H9 (cell line): ENCODE results near the gene RAB5A. TPM values are rescaled to one million over a fixed set of nuclear protein-coding genes. Genes with fewer than 3 reads are reported as not detected.

Experiments
- DNase-seq: peaks from one replicate; pipeline ENCODE4 v3.0.0-alpha.2; 2017
- H2AFZ ChIP-seq: one replicate; pipeline ENCODE4 v1.6.1; 2013; ENCODE audit warnings: mild to moderate bottlenecking, low read length, control low read depth, moderate library complexity
- H2AK5ac ChIP-seq: 2 replicates; pipeline ENCODE4 v1.6.1; 2013; ENCODE audit warnings: low read length, control low read depth, mixed read lengths; ENCODE audit not compliant: insufficient read length
- H2BK120ac ChIP-seq: one replicate; pipeline ENCODE4 v1.6.1; 2013; ENCODE audit warnings: low read depth, mild to moderate bottlenecking, low read length, control low read depth, inconsistent platforms; ENCODE audit not compliant: poor library complexity, severe bottlenecking
- H2BK12ac ChIP-seq: 2 replicates; pipeline ENCODE4 v1.6.1; 2013; ENCODE audit warnings: low read length, control low read depth, mixed read lengths, low read depth; ENCODE audit not compliant: insufficient read length
- H2BK15ac ChIP-seq: 2 replicates; pipeline ENCODE4 v1.6.1; 2013; ENCODE audit warnings: low read depth, low read length, control low read depth
- H2BK20ac ChIP-seq: one replicate; pipeline ENCODE4 v1.6.1; 2013; ENCODE audit warnings: low read depth, mild to moderate bottlenecking, low read length, control low read depth, inconsistent platforms; ENCODE audit not compliant: poor library complexity, severe bottlenecking
- H2BK5ac ChIP-seq: 2 replicates; pipeline ENCODE4 v1.6.1; 2013; ENCODE audit warnings: low read length, control low read depth, mixed read lengths; ENCODE audit not compliant: insufficient read length
- H3K14ac ChIP-seq: 2 replicates; pipeline ENCODE4 v1.6.1; 2013; ENCODE audit warnings: low read length, control low read depth; ENCODE audit not compliant: insufficient read depth
- H3K18ac ChIP-seq: 2 replicates; pipeline ENCODE4 v1.6.1; 2013; ENCODE audit warnings: low read depth, mild to moderate bottlenecking, mixed read lengths, low read length, control low read depth; ENCODE audit not compliant: insufficient read length
- H3K23ac ChIP-seq: 2 replicates; pipeline ENCODE4 v1.6.1; 2013; ENCODE audit warnings: low read length, control low read depth, mixed read lengths, low read depth; ENCODE audit not compliant: insufficient read length
- H3K23me2 ChIP-seq: 2 replicates; pipeline ENCODE4 v1.6.1; 2013; ENCODE audit warnings: low read depth, mild to moderate bottlenecking, mixed read lengths, low read length, control low read depth; ENCODE audit not compliant: insufficient read length, poor library complexity, severe bottlenecking
- H3K27ac ChIP-seq: 2 replicates; pipeline ENCODE4 v1.5.1; 2013; ENCODE audit warnings: low read length, control low read depth, mixed read lengths, low read depth; ENCODE audit not compliant: insufficient read length
- H3K27me3 ChIP-seq: 2 replicates; pipeline ENCODE4 v1.6.1; 2013; ENCODE audit warnings: low read length, control low read depth, inconsistent platforms; ENCODE audit not compliant: insufficient read depth
- H3K4ac ChIP-seq: 2 replicates; pipeline ENCODE4 v1.6.1; 2013; ENCODE audit warnings: low read depth, mild to moderate bottlenecking, control low read depth, inconsistent platforms, low read length, moderate library complexity
- H3K4me1 ChIP-seq: 2 replicates; pipeline ENCODE4 v1.6.1; 2013; ENCODE audit warnings: low read length, control low read depth, inconsistent platforms; ENCODE audit not compliant: insufficient read depth
- H3K4me2 ChIP-seq: 2 replicates; pipeline ENCODE4 v1.6.1; 2013; ENCODE audit warnings: low read length, control low read depth, mixed read lengths; ENCODE audit not compliant: insufficient read length, insufficient read depth
- H3K56ac ChIP-seq: 2 replicates; pipeline ENCODE4 v1.6.1; 2013; ENCODE audit warnings: low read depth, mild to moderate bottlenecking, mixed read lengths, low read length, control low read depth; ENCODE audit not compliant: insufficient read length
- H3K79me1 ChIP-seq: 2 replicates; pipeline ENCODE4 v1.6.1; 2013; ENCODE audit warnings: low read depth, mild to moderate bottlenecking, moderate library complexity, low read length, control low read depth, inconsistent platforms; ENCODE audit not compliant: insufficient read depth, poor library complexity, severe bottlenecking
- H3K79me2 ChIP-seq: 2 replicates; pipeline ENCODE4 v1.6.1; 2013; ENCODE audit warnings: low read length, control low read depth, inconsistent platforms; ENCODE audit not compliant: insufficient read depth
- H3K9ac ChIP-seq: 2 replicates; pipeline ENCODE4 v1.6.1; 2013; ENCODE audit warnings: low read length, control low read depth, mixed read lengths; ENCODE audit not compliant: insufficient read length; ENCODE audit errors: extremely low read depth
- H3K9me3 ChIP-seq: one replicate; pipeline ENCODE4 v1.6.1; 2013; ENCODE audit warnings: low read depth, low read length, inconsistent platforms; ENCODE audit not compliant: control insufficient read depth
- H3T11ph ChIP-seq: one replicate; pipeline ENCODE4 v1.6.1; 2013; ENCODE audit warnings: mild to moderate bottlenecking, low read length, control low read depth, inconsistent platforms
- H4K20me1 ChIP-seq: one replicate; pipeline ENCODE4 v1.6.1; 2013; ENCODE audit not compliant: control insufficient read depth, insufficient read length, insufficient read depth
- H4K5ac ChIP-seq: 2 replicates; pipeline ENCODE4 v1.6.1; 2013; ENCODE audit warnings: low read depth, mild to moderate bottlenecking, mixed read lengths, low read length, control low read depth; ENCODE audit not compliant: insufficient read length
- H4K8ac ChIP-seq: replicated peaks from 2 replicates; pipeline ENCODE4 v1.6.1; 2013; ENCODE audit warnings: low read length, control low read depth, mixed read lengths, low read depth; ENCODE audit not compliant: insufficient read length
- H4K91ac ChIP-seq: 2 replicates; pipeline ENCODE4 v1.6.1; 2013; ENCODE audit warnings: low read depth, mild to moderate bottlenecking, moderate library complexity, mixed read lengths, low read length, control low read depth; ENCODE audit not compliant: insufficient read length
- H3K27ac Mint-ChIP-seq, 3 experiments: 2 replicates in 2 of 3; 3 replicates in 1 of 3; pipeline ENCODE4 v1.8.0; 2020 to 2021; ENCODE audit warnings: mixed read lengths in 3 of 3, mild to moderate bottlenecking in 1 of 3, moderate library complexity in 1 of 3
- H3K27me3 Mint-ChIP-seq: 2 replicates; pipeline ENCODE4 v1.8.0; 2021; ENCODE audit warnings: low read depth, mild to moderate bottlenecking, moderate library complexity, mixed read lengths
- H3K36me3 Mint-ChIP-seq, 3 experiments: 2 replicates in 2 of 3; 3 replicates in 1 of 3; pipeline ENCODE4 v1.8.0; 2020 to 2021; ENCODE audit warnings: low read depth in 3 of 3, mixed read lengths in 3 of 3; ENCODE audit not compliant: insufficient read depth in 1 of 3
- H3K4me1 Mint-ChIP-seq, 2 experiments: 2 replicates each; pipeline ENCODE4 v1.8.0; 2020; ENCODE audit warnings: mixed read lengths in 2 of 2
- H3K4me3 Mint-ChIP-seq, 2 experiments: 2 replicates in 1 of 2; 3 replicates in 1 of 2; pipeline ENCODE4 v1.8.0; 2020 to 2021; ENCODE audit warnings: mild to moderate bottlenecking in 2 of 2, mixed read lengths in 2 of 2, moderate library complexity in 1 of 2
- H3K9me3 Mint-ChIP-seq, 2 experiments: 2 replicates in 1 of 2; 3 replicates in 1 of 2; pipeline ENCODE4 v1.8.0; 2020; ENCODE audit warnings: mild to moderate bottlenecking in 2 of 2, mixed read lengths in 2 of 2, moderate library complexity in 1 of 2
- WGBS: extraction: QIAGEN DNeasy Blood & Tissue Kit; methylation state at CpG from one replicate; pipeline ENCODE4 v1.1.7; 2013; ENCODE audit warnings: missing lambda C conversion rate, low lambda C conversion rate, mixed read lengths; ENCODE audit not compliant: insufficient read length; ENCODE audit errors: extremely low coverage; 5-methylcytosine and 5-hydroxymethylcytosine counted together
- total RNA-seq: library from RNA; stranded (reverse); gene quantifications from 2 replicates; pipeline ENCODE4 v1.2.1, GENCODE V29; 2021
- TF ChIP-seq, protein P1 (sequence below): fragments of 200-600 bp; sonication (generic); conservative IDR thresholded peaks from 3 replicates; pipeline ENCODE4 v1.8.0; 2021; ENCODE audit warnings: antibody characterized with exemption, mild to moderate bottlenecking

RAB5A gene
- total RNA-seq, 1 experiment from 2014 or later: 84.8 TPM

DNA sequence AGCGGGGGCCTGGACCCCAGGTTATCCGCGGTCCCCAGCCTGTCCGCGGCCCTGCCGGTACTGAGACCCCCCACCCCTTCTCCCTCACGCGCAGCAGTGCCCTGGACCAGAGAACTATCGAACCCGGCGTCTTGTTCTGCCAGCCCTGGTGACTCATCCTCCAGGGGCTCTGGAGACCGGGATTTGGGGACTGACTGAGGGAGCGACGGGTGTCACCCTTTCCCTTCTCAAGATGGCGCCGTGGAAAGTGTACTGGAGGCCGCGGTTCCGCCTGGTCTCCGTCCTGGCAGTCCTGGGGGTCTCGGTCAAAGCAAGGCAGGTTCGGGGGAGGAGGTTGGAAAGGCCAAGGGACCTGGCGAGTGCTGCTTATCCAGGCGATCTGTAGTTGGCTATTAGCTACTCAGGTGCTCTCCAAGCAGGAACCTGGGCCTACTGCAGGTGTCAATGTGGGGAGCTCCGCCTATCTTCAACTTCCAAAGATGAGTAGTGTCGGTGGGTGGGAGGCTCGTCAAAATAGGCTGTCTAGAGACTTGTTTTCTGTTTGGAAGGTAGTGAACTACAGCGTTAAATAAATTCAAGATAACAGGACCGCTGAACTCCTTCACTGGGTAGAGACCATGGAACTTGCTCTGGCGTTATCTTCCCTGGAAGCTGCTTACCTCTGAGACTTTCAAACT lies 790 bp downstream of the RAB5A start:
- peaks cover 9 to 34% (median 22%) of the 10 kb centered on the region in 3 experiments for H3K36me3 Mint-ChIP-seq
- no peak overlapping the region for H2AFZ ChIP-seq

More for the DNA sequence above, 790 bp downstream of the RAB5A start:
- H3K79me1 ChIP-seq: no peaks in the 10 kb centered on the region
- no peak overlapping the region for H2BK120ac ChIP-seq
- H3K18ac ChIP-seq: peak overlapping the region; percentile 91
- H3K4me3 Mint-ChIP-seq: peak overlapping the region; percentile 99
- H3K9me3 ChIP-seq: no peaks in the 10 kb centered on the region
- H3K56ac ChIP-seq: no peak overlapping the region
- H2BK12ac ChIP-seq: no peak overlapping the region
- no peak overlapping the region for H4K8ac ChIP-seq
- no peak overlapping the region for H4K5ac ChIP-seq
- no peaks in the 10 kb centered on the region for H3K27me3 ChIP-seq
- H3K9ac ChIP-seq: peak overlapping the region; percentile 72
- peaks cover 2 to 3% of the 10 kb centered on the region in 2 experiments; a peak in 2 of 5 replicates for H3K9me3 Mint-ChIP-seq
- no peaks in the 10 kb centered on the region; the same call in 1 of the 2 replicates for H3K27me3 Mint-ChIP-seq
- H4K91ac ChIP-seq: peak overlapping the region; percentile 48
- H3K27ac ChIP-seq: peak overlapping the region; percentile 30
- H2BK5ac ChIP-seq: no peak overlapping the region
- peak overlapping the region; percentile 82 for H3K4me2 ChIP-seq
- DNase-seq: peak; percentile 58
- H3K79me2 ChIP-seq: peaks cover 28% of the 10 kb centered on the region; the same call in 1 of the 2 replicates
- H3T11ph ChIP-seq: no peak overlapping the region
- no peak overlapping the region for H2AK5ac ChIP-seq
- H3K23me2 ChIP-seq: peaks cover 4% of the 10 kb centered on the region
- no peak overlapping the region for H3K4ac ChIP-seq
- H3K27ac Mint-ChIP-seq: peak overlapping the region; percentile 95 to 100 (median 100)
- H3K4me1 Mint-ChIP-seq: peaks cover 33 to 40% of the 10 kb centered on the region in 2 experiments
- H3K14ac ChIP-seq: peak overlapping the region; percentile 97
- no CpG with 5 or more reads among the region's 30 CpGs for WGBS
- TF ChIP-seq, protein P1, sequence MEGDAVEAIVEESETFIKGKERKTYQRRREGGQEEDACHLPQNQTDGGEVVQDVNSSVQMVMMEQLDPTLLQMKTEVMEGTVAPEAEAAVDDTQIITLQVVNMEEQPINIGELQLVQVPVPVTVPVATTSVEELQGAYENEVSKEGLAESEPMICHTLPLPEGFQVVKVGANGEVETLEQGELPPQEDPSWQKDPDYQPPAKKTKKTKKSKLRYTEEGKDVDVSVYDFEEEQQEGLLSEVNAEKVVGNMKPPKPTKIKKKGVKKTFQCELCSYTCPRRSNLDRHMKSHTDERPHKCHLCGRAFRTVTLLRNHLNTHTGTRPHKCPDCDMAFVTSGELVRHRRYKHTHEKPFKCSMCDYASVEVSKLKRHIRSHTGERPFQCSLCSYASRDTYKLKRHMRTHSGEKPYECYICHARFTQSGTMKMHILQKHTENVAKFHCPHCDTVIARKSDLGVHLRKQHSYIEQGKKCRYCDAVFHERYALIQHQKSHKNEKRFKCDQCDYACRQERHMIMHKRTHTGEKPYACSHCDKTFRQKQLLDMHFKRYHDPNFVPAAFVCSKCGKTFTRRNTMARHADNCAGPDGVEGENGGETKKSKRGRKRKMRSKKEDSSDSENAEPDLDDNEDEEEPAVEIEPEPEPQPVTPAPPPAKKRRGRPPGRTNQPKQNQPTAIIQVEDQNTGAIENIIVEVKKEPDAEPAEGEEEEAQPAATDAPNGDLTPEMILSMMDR: no peak
- peaks cover 5% of the 10 kb centered on the region for H4K20me1 ChIP-seq
- H2BK15ac ChIP-seq: no peak overlapping the region
- no peak overlapping the region for H3K23ac ChIP-seq
- H3K4me1 ChIP-seq: no peaks in the 10 kb centered on the region; the same call in 1 of the 2 replicates
- no peak overlapping the region for H2BK20ac ChIP-seq
